ENCODE results near the gene RNF225.

The RNF225 gene

GRCh38 chr19:58361900-58362271, 33.6 kb upstream of the RNF225 start:
- peaks cover 0 to 7% (median 0%) of the 10 kb centered on the region in 3 donors for H3K36me3 ChIP-seq
- H3K4me3 ChIP-seq: peak overlapping the region; percentile 72 to 73
- TF ChIP-seq CTCF (IDR thresholded peaks at IDR 0.05): no peak
- intact Hi-C loops (cut with DNase I; ENCODE audit: low total_unique reads): loop anchor here (2.0 kb wide), 1 partner anchor 19 kb away; the partner anchor contains the start of gene ZNF837
- peaks cover 0 to 20% (median 9%) of the 10 kb centered on the region in 4 donors for H3K4me1 ChIP-seq
- H3K27me3 ChIP-seq: peaks cover 0 to 26% of the 10 kb centered on the region in 2 donors
- no peaks in the 10 kb centered on the region for H3K9me3 ChIP-seq
- DNase-seq: peak in 1 of 2 donors; percentile 39
- peak overlapping the region; percentile 92 to 96 for H3K27ac ChIP-seq

- H3K36me3 ChIP-seq: peaks cover 0 to 13% (median 0%) of the 10 kb centered on the region in 3 donors
- H3K27me3 ChIP-seq: peaks cover 0 to 24% of the 10 kb centered on the region in 2 donors
- H3K9me3 ChIP-seq: no peaks in the 10 kb centered on the region
- H3K27ac ChIP-seq: peak within 1 kb of the TSS; percentile 92 to 96
- H3K4me1 ChIP-seq: peaks cover 0 to 14% (median 6%) of the 10 kb centered on the region in 4 donors
- peak; percentile 95 to 98 for DNase-seq
- intact Hi-C loops (cut with DNase I; ENCODE audit: low total_unique reads): loop anchor here (2.0 kb wide), 1 partner anchor 18 kb away; the partner anchor contains the start of gene ZNF837
- H3K4me3 ChIP-seq: peak within 1 kb of the TSS; percentile 72 to 73
- peak in 1 of 2 experiments; percentile 20 for TF ChIP-seq CTCF (IDR thresholded peaks at IDR 0.05)
These were observed 33.0 kb upstream of the RNF225 start, which contains the start of gene ZNF497 for GRCh38 chr19:58362272-58362994. Gene ZNF497, minus strand, starts transcription at chr19:58362751. Its CDS starts 5,116 bp downstream, at chr19:58357635.

- TF ChIP-seq CTCF (IDR thresholded peaks at IDR 0.05): no peak
- Histone ChIP-seq H3K4me3 (no peak overlapping the region), H3K27ac (no peak overlapping the region), H3K36me3 (peaks cover 0 to 19% (median 0%) of the 10 kb centered on the region in 3 donors), H3K27me3 (peaks cover 0 to 14% of the 10 kb centered on the region in 2 donors), H3K9me3 (no peaks in the 10 kb centered on the region), H3K4me1 (peaks cover 0 to 11% (median 3%) of the 10 kb centered on the region in 4 donors)
- no peak for DNase-seq
- intact Hi-C loops (cut with DNase I; ENCODE audit: low total_unique reads): no loop called here
These were observed 31.3 kb upstream of the RNF225 start for GRCh38 chr19:58364146-58364545.

GRCh38 chr19:58366585-58367430, 28.6 kb upstream of the RNF225 start:
- TF ChIP-seq CTCF (IDR thresholded peaks at IDR 0.05): no peak
- peaks cover 0 to 10% of the 10 kb centered on the region in 2 donors for H3K27me3 ChIP-seq
- intact Hi-C loops (cut with DNase I; ENCODE audit: low total_unique reads): no loop called here
- H3K27ac ChIP-seq: no peak overlapping the region
- no peaks in the 10 kb centered on the region for H3K9me3 ChIP-seq
- peaks cover 0 to 7% (median under 1%) of the 10 kb centered on the region in 4 donors for H3K4me1 ChIP-seq
- peaks cover 0 to 28% (median 0%) of the 10 kb centered on the region in 3 donors for H3K36me3 ChIP-seq
- DNase-seq: no peak
- no peak overlapping the region for H3K4me3 ChIP-seq

GRCh38 chr19:58367698-58368454, 27.6 kb upstream of the RNF225 start:
- peaks cover 0 to 10% of the 10 kb centered on the region in 2 donors for H3K27me3 ChIP-seq
- intact Hi-C loops (cut with DNase I; ENCODE audit: low total_unique reads): no loop called here
- no peak overlapping the region for H3K27ac ChIP-seq
- no peak overlapping the region for H3K4me3 ChIP-seq
- TF ChIP-seq CTCF (IDR thresholded peaks at IDR 0.05): no peak
- H3K36me3 ChIP-seq: peaks cover 0 to 28% (median 0%) of the 10 kb centered on the region in 3 donors
- H3K9me3 ChIP-seq: no peaks in the 10 kb centered on the region
- DNase-seq: no peak
- peaks cover 0 to 4% (median 0%) of the 10 kb centered on the region in 4 donors for H3K4me1 ChIP-seq

Measured in tibial artery (tissue), 4 donors.